ENCODE results near the gene DCAF8. TPM values are rescaled to one million over a fixed set of nuclear protein-coding genes. Genes with fewer than 3 reads are reported as not detected.

DCAF8 gene
- total and polyA plus RNA-seq, 2 of the 4 experiments (the other 2 are of a cell fraction): 83.3 to 83.8 TPM

- Histone ChIP-seq H2BK120ac (ENCODE audit: low read depth, low read length) (no peak overlapping the region), H3K36me3 (ENCODE audit: control insufficient read depth, insufficient read depth, low read length) (no peaks in the 10 kb centered on the region), H3K4ac (ENCODE audit: low read depth, low read length) (no peak overlapping the region), H4K91ac (ENCODE audit: insufficient read depth, low read depth, low read length) (no peak overlapping the region), H2AFZ (replicated peaks; ENCODE audit: low read length, poor library complexity) (no peak overlapping the region), H2BK15ac (ENCODE audit: low read depth, low read length) (no peak overlapping the region), H3K4me1 (ENCODE audit: control insufficient read depth, insufficient read depth, low read length) (peaks cover 2% of the 10 kb centered on the region; the same call in 1 of the 2 replicates), H2AK9ac (replicated peaks; ENCODE audit: low read depth, low read length, poor library complexity) (no peak overlapping the region), H3K27me3 (ENCODE audit: control insufficient read depth, insufficient read depth, low read length) (peaks cover 3% of the 10 kb centered on the region; the same call in 1 of the 2 replicates), H4K8ac (ENCODE audit: low read depth in 2 of 2, low read length in 2 of 2) (no peak overlapping the region), H2BK20ac (ENCODE audit: low read depth, low read length) (no peak overlapping the region), H3K23ac (ENCODE audit: low read depth, low read length) (no peak overlapping the region), H3K56ac (ENCODE audit: extremely low read depth, insufficient read depth, low read length) (no peak overlapping the region), H3K9ac (ENCODE audit: low read depth, low read length) (no peak overlapping the region), H2BK5ac (ENCODE audit: low read depth, low read length, poor library complexity, severe bottlenecking) (no peak overlapping the region), H3K4me3 (ENCODE audit: insufficient read depth, low read depth, low read length) (no peak overlapping the region), H3K9me1 (ENCODE audit: insufficient read depth, low read length) (peaks cover 12% of the 10 kb centered on the region; the same call in 1 of the 2 replicates), H3K14ac (replicated peaks; ENCODE audit: low read depth, low read length) (no peak overlapping the region), H4K20me1 (ENCODE audit: insufficient read depth, low read length) (no peaks in the 10 kb centered on the region), H4K5ac (ENCODE audit: low read depth, low read length) (no peak overlapping the region), H3K18ac (ENCODE audit: low read depth, low read length) (no peak overlapping the region), H3K27ac (ENCODE audit: insufficient read depth, low read length) (no peak overlapping the region), H3K9me3 (ENCODE audit: control insufficient read depth, insufficient read depth, low read length) (no peaks in the 10 kb centered on the region), H3K79me1 (ENCODE audit: low read depth in 1 of 2, low read length in 2 of 2) (no peaks in the 10 kb centered on the region), H3K4me2 (ENCODE audit: low read depth, low read length) (no peak overlapping the region), H2AK5ac (ENCODE audit: low read depth, low read length) (no peak overlapping the region)
- dilution Hi-C loops (cut with HindIII; ENCODE audit: low sequenced_read_pairs, unreplicated experiment) (no loop called here), in situ Hi-C loops (cut with MboI; ENCODE audit: low sequenced_read_pairs) (loop anchor here (25.0 kb wide), 1 partner anchor 415 kb away; no protein-coding TSS in a partner anchor), intact Hi-C loops (cut with micrococcal nuclease) (no loop called here)
- POLR2A ChIA-PET (ENCODE audit: unreplicated experiment): no interaction called here
- no TSS peak for BruUV-seq (replicated peaks)
- CTCF ChIA-PET: no interaction called here
- WGBS, 2 experiments (ENCODE audit: extremely low coverage in 2 of 2, insufficient read length in 1 of 2): no CpG with 5 or more reads among the region's 4 CpGs
- TF ChIP-seq USF2 (IDR thresholded peaks at IDR 0.05; ENCODE audit: low read depth, low read length) (no peak), MAFK (IDR thresholded peaks at IDR 0.05; ENCODE audit: low read depth, low read length) (no peak), MXI1 (IDR thresholded peaks at IDR 0.05; ENCODE audit: borderline replicate concordance, low read depth, low read length) (no peak), RFX5 (IDR thresholded peaks at IDR 0.05; ENCODE audit: low read depth, low read length) (no peak), CEBPB (IDR thresholded peaks at IDR 0.05; ENCODE audit: low read depth, low read length) (no peak), SMC3 (IDR thresholded peaks at IDR 0.05; ENCODE audit: low read depth, low read length) (no peak), RAD21 (IDR thresholded peaks at IDR 0.05; ENCODE audit: low read length) (no peak), FOS (IDR thresholded peaks at IDR 0.05; ENCODE audit: low read depth, low read length) (no peak), CHD1 (IDR thresholded peaks at IDR 0.05; ENCODE audit: low read depth, low read length) (no peak), MAZ (IDR thresholded peaks at IDR 0.05; ENCODE audit: borderline replicate concordance, low read depth, low read length) (no peak), NFE2L2 (IDR thresholded peaks at IDR 0.05; ENCODE audit: low read depth, low read length) (no peak), RCOR1 (IDR thresholded peaks at IDR 0.05; ENCODE audit: insufficient replicate concordance, low read length) (no peak), BHLHE40 (IDR thresholded peaks at IDR 0.05; ENCODE audit: low read depth, low read length) (no peak)
- no peak for DNase-seq
- ATAC-seq (ENCODE audit: low read depth): no peak
Measured at GRCh38 chr1:160197231-160197630, 65.1 kb downstream of the DCAF8 start.

Data from IMR-90 (cell line).